IMR-90 (cell line): ENCODE data around the gene EIF4E1B. TPM values are rescaled to one million over a fixed set of nuclear protein-coding genes. Genes with fewer than 3 reads are reported as not detected.
A peak's percentile ranks its signal among the peaks of the same experiment; 100 is the strongest.
"Not testable (repeated sequence)": the region's sequence is repeated elsewhere in the genome, so short reads cannot be mapped to it uniquely, and the experiment has no call there.

ENCODE experiments used
- ATAC-seq: fragments of 200-7000 bp; cut with Tn5 transposase; 2 replicates; pipeline ENCODE4 v1.9.1; 2020; ENCODE audit warnings: low read depth, mild to moderate bottlenecking, moderate library complexity
- BruUV-seq: library from RNA; stranded (reverse); fragments of 400-500 nt; replicated peaks from 2 replicates; lab custom pipeline; 2021; lab: Mats Ljungman, UMichigan
- CTCF ChIA-PET: fragments of 300-600 bp; formaldehyde crosslinking; extraction: SDS; loops from one replicate; lab custom pipeline; 2021; ENCODE audit warnings: antibody characterized with exemption; lab: Yijun Ruan, JAX
- POLR2A ChIA-PET: fragments of 300-600 bp; sonication (Branson Sonifier 250); formaldehyde crosslinking; loops from one replicate; lab custom pipeline; 2022; ENCODE audit warnings: antibody characterized with exemption; ENCODE audit not compliant: unreplicated experiment; lab: Charles Lee
- DNase-seq: peaks from one replicate; pipeline ENCODE4 v3.0.0; 2013
- H2AFZ ChIP-seq: replicated peaks from 2 replicates; pipeline ENCODE3; 2013; ENCODE audit warnings: low read length, mild to moderate bottlenecking; ENCODE audit not compliant: poor library complexity
- H2AK5ac ChIP-seq: 2 replicates; pipeline ENCODE4 v1.6.1; 2013; ENCODE audit warnings: low read depth, low read length, inconsistent platforms
- H2AK9ac ChIP-seq: replicated peaks from 2 replicates; pipeline ENCODE3; 2013; ENCODE audit warnings: mild to moderate bottlenecking, low read depth, low read length, moderate library complexity; ENCODE audit not compliant: poor library complexity
- H2BK120ac ChIP-seq: 2 replicates; pipeline ENCODE4 v1.6.1; 2013; ENCODE audit warnings: low read depth, low read length, inconsistent platforms
- H2BK15ac ChIP-seq: 3 replicates; pipeline ENCODE4 v1.6.1; 2013; ENCODE audit warnings: low read depth, low read length, inconsistent platforms
- H2BK20ac ChIP-seq: 2 replicates; pipeline ENCODE4 v1.6.1; 2013; ENCODE audit warnings: low read depth, mild to moderate bottlenecking, inconsistent platforms, low read length, moderate library complexity
- H2BK5ac ChIP-seq: 2 replicates; pipeline ENCODE4 v1.6.1; 2013; ENCODE audit warnings: mild to moderate bottlenecking, low read depth, low read length, inconsistent platforms; ENCODE audit not compliant: poor library complexity, severe bottlenecking
- H3K14ac ChIP-seq: replicated peaks from 2 replicates; pipeline ENCODE4 v1.6.1; 2013; ENCODE audit warnings: low read depth, low read length, inconsistent platforms
- H3K18ac ChIP-seq: 2 replicates; pipeline ENCODE4 v1.6.1; 2013; ENCODE audit warnings: low read depth, low read length, control low read depth
- H3K23ac ChIP-seq: 2 replicates; pipeline ENCODE4 v1.6.1; 2013; ENCODE audit warnings: low read depth, low read length, inconsistent platforms
- H3K27ac ChIP-seq: 2 replicates; pipeline ENCODE4 v1.5.1; 2013; ENCODE audit warnings: mild to moderate bottlenecking, control low read depth, low read length; ENCODE audit not compliant: insufficient read depth
- H3K27me3 ChIP-seq: 2 replicates; pipeline ENCODE4 v1.6.1; 2013; ENCODE audit warnings: low read length; ENCODE audit not compliant: control insufficient read depth, insufficient read depth
- H3K36me3 ChIP-seq: 2 replicates; pipeline ENCODE4 v1.6.1; 2013; ENCODE audit warnings: low read length, mixed read lengths; ENCODE audit not compliant: control insufficient read depth, insufficient read depth
- H3K4ac ChIP-seq: 2 replicates; pipeline ENCODE4 v1.6.1; 2013; ENCODE audit warnings: low read depth, low read length, inconsistent platforms
- H3K4me1 ChIP-seq: 2 replicates; pipeline ENCODE4 v1.6.1; 2013; ENCODE audit warnings: low read length, mixed read lengths; ENCODE audit not compliant: control insufficient read depth, insufficient read depth
- H3K4me2 ChIP-seq: 2 replicates; pipeline ENCODE4 v1.6.1; 2013; ENCODE audit warnings: low read depth, mild to moderate bottlenecking, control low read depth, low read length, moderate library complexity
- H3K4me3 ChIP-seq: 2 replicates; pipeline ENCODE4 v1.5.1; 2013; ENCODE audit warnings: low read depth, mild to moderate bottlenecking, control low read depth, low read length, moderate library complexity; ENCODE audit not compliant: insufficient read depth
- H3K56ac ChIP-seq: 2 replicates; pipeline ENCODE4 v1.6.1; 2013; ENCODE audit warnings: low read length, inconsistent platforms; ENCODE audit not compliant: insufficient read depth; ENCODE audit errors: extremely low read depth
- H3K79me1 ChIP-seq, 2 experiments: 2 replicates each; pipeline ENCODE4 v1.6.1; 2013; ENCODE audit warnings: low read length in 2 of 2, inconsistent platforms in 1 of 2, low read depth in 1 of 2
- H3K9ac ChIP-seq: 2 replicates; pipeline ENCODE4 v1.6.1; 2013; ENCODE audit warnings: low read depth, low read length, control low read depth
- H3K9me1 ChIP-seq: 2 replicates; pipeline ENCODE4 v1.6.1; 2013; ENCODE audit warnings: low read length, inconsistent platforms; ENCODE audit not compliant: insufficient read depth
- H3K9me3 ChIP-seq: 2 replicates; pipeline ENCODE4 v1.6.1; 2013; ENCODE audit warnings: low read length; ENCODE audit not compliant: control insufficient read depth, insufficient read depth
- H4K20me1 ChIP-seq: 2 replicates; pipeline ENCODE4 v1.6.1; 2013; ENCODE audit warnings: low read length, inconsistent platforms; ENCODE audit not compliant: insufficient read depth
- H4K5ac ChIP-seq: 2 replicates; pipeline ENCODE4 v1.6.1; 2013; ENCODE audit warnings: mild to moderate bottlenecking, low read depth, low read length, control low read depth
- H4K8ac ChIP-seq, 2 experiments: 2 replicates each; pipeline ENCODE4 v1.6.1; 2013; ENCODE audit warnings: low read depth in 2 of 2, low read length in 2 of 2, control low read depth in 1 of 2, inconsistent platforms in 1 of 2
- H4K91ac ChIP-seq: 2 replicates; pipeline ENCODE4 v1.6.1; 2013; ENCODE audit warnings: low read depth, low read length, inconsistent platforms; ENCODE audit not compliant: insufficient read depth
- WGBS, 2 experiments: methylation state at CpG; one replicate each; pipeline versions ENCODE4 v1.1.5 to v1.1.7; 2013; ENCODE audit warnings: missing lambda C conversion rate in 2 of 2; ENCODE audit not compliant: insufficient read length in 1 of 2; ENCODE audit errors: extremely low coverage in 2 of 2; 5-methylcytosine and 5-hydroxymethylcytosine counted together
- dilution Hi-C: fragments of 300-500 bp; cut with HindIII; formaldehyde crosslinking; loops from one replicate; pipeline ENCODE4 v1.14.3; 2018; ENCODE audit warnings: low sequenced_read_pairs; ENCODE audit not compliant: unreplicated experiment
- in situ Hi-C: fragments of 300-500 bp; cut with MboI; formaldehyde crosslinking; loops from 3 replicates; pipeline ENCODE4 v1.14.3; 2019; ENCODE audit warnings: low sequenced_read_pairs, inconsistent platforms, mixed read lengths
- intact Hi-C: fragments of 100-400 bp; cut with micrococcal nuclease; formaldehyde crosslinking; loops from 2 replicates; pipeline ENCODE4 v1.10.0; 2022
- polyA plus RNA-seq, 3 experiments: library from polyadenylated mRNA; depleted of rRNA; stranded (reverse); fragments of >200 nt; gene quantifications; 2 replicates each; pipeline ENCODE4 v1.2.3, GENCODE V29; 2012; ENCODE audit warnings: low replicate concordance in 1 of 3
- total RNA-seq: library from RNA; depleted of rRNA; stranded (reverse); fragments of >200 nt; gene quantifications from 2 replicates; pipeline ENCODE4 v1.2.3, GENCODE V29; 2012

The EIF4E1B gene
- total and polyA plus RNA-seq, 2 of the 4 experiments (the other 2 are of a cell fraction): not detected

- CTCF ChIA-PET, intact Hi-C loops: not testable (repeated sequence)
These were observed 30.6 kb upstream of the EIF4E1B start for GRCh38 chr5:176599749-176600430.

More at GRCh38 chr5:176599749-176600430, 30.6 kb upstream of the EIF4E1B start:
- H2BK15ac ChIP-seq, dilution Hi-C loops, H2BK5ac ChIP-seq, H3K56ac ChIP-seq, H3K27ac ChIP-seq, H4K20me1 ChIP-seq, H4K91ac ChIP-seq, H2BK20ac ChIP-seq, H3K79me1 ChIP-seq, H3K36me3 ChIP-seq, H3K23ac ChIP-seq, H3K4me1 ChIP-seq, H3K4ac ChIP-seq, H2AFZ ChIP-seq, H4K8ac ChIP-seq, H4K5ac ChIP-seq, H2AK5ac ChIP-seq, H3K9me1 ChIP-seq, H3K27me3 ChIP-seq, POLR2A ChIA-PET, H3K4me3 ChIP-seq, H2AK9ac ChIP-seq, H3K14ac ChIP-seq, H3K4me2 ChIP-seq, in situ Hi-C loops, H3K9ac ChIP-seq, H3K18ac ChIP-seq, BruUV-seq, H3K9me3 ChIP-seq, H2BK120ac ChIP-seq: not testable (repeated sequence)
- peak; percentile 78 for ATAC-seq
- 94% methylated on average over 13 of the region's 19 CpGs; no CpG with 5 or more reads in 1 of the 2 experiments for WGBS, 2 experiments
- DNase-seq: peak; percentile 27
